GM18526 (cell line): ENCODE data around the gene GRB10.

Experiments
- POLR2A ChIP-seq: IDR thresholded peaks from 3 replicates; pipeline ENCODE4 v1.6.1; 2011; ENCODE audit not compliant: insufficient read length; ENCODE audit errors: extremely low read depth

The GRB10 gene

GRCh38 chr7:50656141-50656895 lies 126.4 kb downstream of the GRB10 start:
- TF ChIP-seq POLR2A = no peak

- TF ChIP-seq POLR2A = no peak
Observed at GRCh38 chr7:50655490-50655889, 127.2 kb downstream of the GRB10 start.

GRCh38 chr7:50655020-50655419 lies 127.7 kb downstream of the GRB10 start:
- TF ChIP-seq POLR2A = no peak

GRCh38 chr7:50653981-50654425 lies 128.7 kb downstream of the GRB10 start:
- no peak for TF ChIP-seq POLR2A

- TF ChIP-seq POLR2A = no peak
Observed at GRCh38 chr7:50653126-50653864, 129.4 kb downstream of the GRB10 start.

- no peak for TF ChIP-seq POLR2A
Observed at GRCh38 chr7:50652400-50653125, 130.1 kb downstream of the GRB10 start.

- TF ChIP-seq POLR2A = no peak
Observed at GRCh38 chr7:50651271-50651989, 131.3 kb downstream of the GRB10 start.

- no peak for TF ChIP-seq POLR2A
Observed at GRCh38 chr7:50650057-50650664, 132.5 kb downstream of the GRB10 start.

- no peak for TF ChIP-seq POLR2A
Observed at GRCh38 chr7:50649259-50649885, 133.3 kb downstream of the GRB10 start.

GRCh38 chr7:50648570-50649169 lies 134.0 kb downstream of the GRB10 start:
- no peak for TF ChIP-seq POLR2A

- no peak for TF ChIP-seq POLR2A
Observed at GRCh38 chr7:50648076-50648475, 134.6 kb downstream of the GRB10 start.

- no peak for TF ChIP-seq POLR2A
Observed at GRCh38 chr7:50647286-50647980, 135.3 kb downstream of the GRB10 start.

GRCh38 chr7:50646069-50646468 lies 136.6 kb downstream of the GRB10 start:
- no peak for TF ChIP-seq POLR2A
